HG02798 (cell line): ENCODE measurements around the gene POLR3E.

Experiments
- ATAC-seq: cut with Tn5 transposase; IDR thresholded peaks from one replicate; pipeline ENCODE4 v1.9.1; 2021; ENCODE audit warnings: mild to moderate bottlenecking; ENCODE audit not compliant: unreplicated experiment, poor library complexity

The POLR3E gene

GRCh38 chr16:22380529-22380928 is 83.3 kb downstream of the POLR3E start:
- ATAC-seq = no peak

GRCh38 chr16:22381392-22381791 is 84.2 kb downstream of the POLR3E start:
- no peak for ATAC-seq

GRCh38 chr16:22383827-22384226 is 86.6 kb downstream of the POLR3E start:
- ATAC-seq = no peak
